Activated CD8-positive, alpha-beta T cell treated with anti-CD3 and anti-CD28 coated beads for 36 hours (primary cell): Measurements from ENCODE around the gene FOXL2. TPM values are rescaled to one million over a fixed set of nuclear protein-coding genes. Genes with fewer than 3 reads are reported as not detected.

Experiments used
- ATAC-seq: fragments of 200-7000 bp; cut with Tn5 transposase; one replicate; pipeline ENCODE4 v1.10.0; 2021; ENCODE audit warnings: mild to moderate bottlenecking, moderate library complexity
- CTCF ChIA-PET: fragments of 350-600 bp; sonication (Branson Sonifier 250); formaldehyde crosslinking; loops from one replicate; lab custom pipeline; 2021; ENCODE audit warnings: antibody characterized with exemption; lab: Charles Lee
- POLR2A ChIA-PET: fragments of 350-600 bp; sonication (Branson Sonifier 250); formaldehyde crosslinking; loops from one replicate; lab custom pipeline; 2021; ENCODE audit warnings: antibody characterized with exemption; lab: Charles Lee
- DNase-seq: peaks from one replicate; pipeline ENCODE4 v3.0.0-alpha.2; 2020
- H3K27ac Mint-ChIP-seq: one replicate; pipeline ENCODE4 v1.8.0; 2021; ENCODE audit warnings: mild to moderate bottlenecking, mixed read lengths
- H3K27me3 Mint-ChIP-seq: one replicate; pipeline ENCODE4 v1.8.0; 2021; ENCODE audit warnings: mixed read lengths
- H3K36me3 Mint-ChIP-seq: one replicate; pipeline ENCODE4 v1.8.0; 2021; ENCODE audit warnings: low read depth, mixed read lengths
- H3K4me1 Mint-ChIP-seq: one replicate; pipeline ENCODE4 v1.8.0; 2021; ENCODE audit warnings: low read depth, mixed read lengths
- H3K4me3 Mint-ChIP-seq: one replicate; pipeline ENCODE4 v1.8.0; 2021; ENCODE audit warnings: mild to moderate bottlenecking, moderate library complexity, mixed read lengths
- H3K9me3 Mint-ChIP-seq: one replicate; pipeline ENCODE4 v1.8.0; 2021; ENCODE audit warnings: mixed read lengths
- intact Hi-C: fragments of 100-400 bp; cut with micrococcal nuclease; formaldehyde crosslinking; loops from one replicate; pipeline ENCODE4 v1.10.0; 2022
- total RNA-seq, 2 experiments: library from RNA; stranded (reverse); gene quantifications; one replicate each; pipeline ENCODE4 v1.2.3, GENCODE V29; 2021
- TF ChIP-seq, protein P1 (sequence below): fragments of 200-600 bp; IDR thresholded peaks from one replicate; pipeline ENCODE4 v1.8.0; 2022; ENCODE audit warnings: antibody characterized with exemption, mild to moderate bottlenecking

The FOXL2 gene
- total RNA-seq, 2 experiments from 2014 or later, result not detected

DNA sequence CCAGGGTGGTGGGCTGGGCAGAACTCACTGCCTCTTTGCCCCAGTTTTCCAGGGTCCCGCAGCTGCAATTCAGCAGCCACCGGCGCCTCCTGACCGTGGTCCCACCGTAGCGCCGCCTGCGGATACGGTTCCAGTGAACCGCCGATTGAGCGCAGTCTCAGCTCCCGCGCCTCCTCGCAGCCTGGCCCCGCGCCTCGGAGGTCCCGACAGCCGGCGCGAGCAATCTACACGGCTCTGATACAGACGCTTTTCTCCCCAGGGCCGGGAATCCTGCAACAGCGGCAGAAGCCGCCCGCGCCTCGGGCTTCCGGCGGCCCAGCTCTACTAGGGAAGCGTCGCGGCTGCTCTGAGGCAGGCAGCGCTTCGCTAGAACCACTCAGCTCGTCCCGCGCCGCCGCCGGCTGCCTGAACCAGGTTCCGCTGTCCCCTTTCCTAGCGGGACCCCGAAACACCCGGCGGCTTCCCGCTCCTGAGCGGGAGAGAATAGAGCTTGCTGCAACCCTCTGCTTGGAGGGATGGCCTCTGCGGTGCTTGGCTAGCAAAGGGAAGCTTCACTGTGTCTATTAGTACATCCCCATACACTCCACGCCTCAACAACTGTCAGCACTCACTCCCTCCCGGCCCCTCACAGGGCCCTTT lies 3.2 kb upstream of the FOXL2 start:
- Mint-ChIP-seq H3K9me3 (no peaks in the 10 kb centered on the region), H3K4me1 (peaks cover 17% of the 10 kb centered on the region), H3K27ac (no peak overlapping the region), H3K36me3 (no peaks in the 10 kb centered on the region), H3K27me3 (peaks cover 47% of the 10 kb centered on the region), H3K4me3 (peak overlapping the region; percentile 11)
- ChIA-PET CTCF (interaction anchor here (1.0 to 9.5 kb wide), 6 partner anchors 10 to 379 kb away, joined by 3 to 87 read pairs (median 6); no protein-coding TSS in a partner anchor), POLR2A (no interaction called here)
- TF ChIP-seq, protein P1, sequence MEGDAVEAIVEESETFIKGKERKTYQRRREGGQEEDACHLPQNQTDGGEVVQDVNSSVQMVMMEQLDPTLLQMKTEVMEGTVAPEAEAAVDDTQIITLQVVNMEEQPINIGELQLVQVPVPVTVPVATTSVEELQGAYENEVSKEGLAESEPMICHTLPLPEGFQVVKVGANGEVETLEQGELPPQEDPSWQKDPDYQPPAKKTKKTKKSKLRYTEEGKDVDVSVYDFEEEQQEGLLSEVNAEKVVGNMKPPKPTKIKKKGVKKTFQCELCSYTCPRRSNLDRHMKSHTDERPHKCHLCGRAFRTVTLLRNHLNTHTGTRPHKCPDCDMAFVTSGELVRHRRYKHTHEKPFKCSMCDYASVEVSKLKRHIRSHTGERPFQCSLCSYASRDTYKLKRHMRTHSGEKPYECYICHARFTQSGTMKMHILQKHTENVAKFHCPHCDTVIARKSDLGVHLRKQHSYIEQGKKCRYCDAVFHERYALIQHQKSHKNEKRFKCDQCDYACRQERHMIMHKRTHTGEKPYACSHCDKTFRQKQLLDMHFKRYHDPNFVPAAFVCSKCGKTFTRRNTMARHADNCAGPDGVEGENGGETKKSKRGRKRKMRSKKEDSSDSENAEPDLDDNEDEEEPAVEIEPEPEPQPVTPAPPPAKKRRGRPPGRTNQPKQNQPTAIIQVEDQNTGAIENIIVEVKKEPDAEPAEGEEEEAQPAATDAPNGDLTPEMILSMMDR, result no peak
- DNase-seq (peak; percentile 34), ATAC-seq (peak; percentile 52)
- intact Hi-C loops, result no loop called here

DNA sequence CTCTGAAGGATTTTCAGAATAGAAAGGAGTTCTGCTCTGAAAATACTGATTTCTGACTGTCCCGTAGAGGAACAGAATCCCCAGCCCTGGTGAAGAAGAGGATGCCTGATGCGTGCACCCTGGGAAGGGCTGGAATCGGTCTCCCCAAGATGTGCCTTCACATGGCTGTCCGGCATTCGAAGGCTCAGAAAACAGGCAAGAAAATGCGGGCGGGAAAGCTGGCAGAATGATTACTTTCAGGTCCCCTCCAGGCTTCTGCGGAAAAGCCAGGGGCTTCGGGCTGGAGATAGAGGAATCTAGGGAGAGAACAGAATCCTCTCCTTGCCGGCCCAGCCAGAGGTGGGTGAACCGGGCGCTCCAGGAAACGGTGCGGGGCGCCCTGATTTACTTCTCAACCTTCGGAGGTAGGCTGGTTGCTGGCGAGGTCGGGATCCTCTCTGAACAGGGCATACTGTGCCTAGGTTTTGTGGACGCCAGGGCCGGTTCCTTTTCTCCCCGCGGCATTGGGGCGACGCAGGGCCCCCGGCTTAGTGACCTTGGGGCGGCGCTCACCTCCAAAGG lies 2.6 kb upstream of the FOXL2 start:
- Mint-ChIP-seq H3K36me3 (no peaks in the 10 kb centered on the region), H3K27ac (no peak overlapping the region), H3K4me3 (peak overlapping the region; percentile 13), H3K9me3 (no peaks in the 10 kb centered on the region), H3K27me3 (peaks cover 50% of the 10 kb centered on the region), H3K4me1 (peaks cover 21% of the 10 kb centered on the region)
- intact Hi-C loops, result loop anchor here (10.0 kb wide), 1 partner anchor 1175 kb away; no protein-coding TSS in a partner anchor
- TF ChIP-seq, protein P1, result no peak
- POLR2A ChIA-PET, result no interaction called here
- CTCF ChIA-PET, result interaction anchor here (1.0 to 9.5 kb wide), 5 partner anchors 9 to 33 kb away, joined by 3 to 87 read pairs (median 5); no protein-coding TSS in a partner anchor
- ATAC-seq (no peak), DNase-seq (no peak)

DNA sequence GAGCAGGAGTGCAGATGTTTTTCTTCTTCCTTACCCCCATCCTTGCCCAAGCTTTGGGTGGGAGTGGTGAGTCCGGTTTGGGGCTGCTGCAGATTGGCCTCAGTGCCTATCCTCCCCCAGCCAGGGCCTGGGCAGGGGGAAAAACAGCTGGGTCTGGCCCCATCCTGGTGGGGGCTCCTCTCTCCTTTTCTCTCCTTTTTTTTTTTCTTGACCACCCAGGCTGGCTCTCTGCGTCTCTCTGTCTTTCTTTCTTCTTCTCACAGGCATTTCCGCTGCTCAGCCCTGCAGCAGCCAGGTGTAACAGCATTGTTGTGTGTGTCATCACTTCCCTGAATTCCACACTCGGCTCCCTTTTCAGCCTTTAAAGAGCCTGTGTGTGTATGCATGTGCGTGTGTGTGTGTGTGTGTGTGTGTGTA lies 2.1 kb upstream of the FOXL2 start:
- intact Hi-C loops, result loop anchor here (10.0 kb wide), 1 partner anchor 1174 kb away; no protein-coding TSS in a partner anchor
- peaks cover 56% of the 10 kb centered on the region for H3K27me3 Mint-ChIP-seq
- CTCF ChIA-PET, result interaction anchor here (0.9 to 9.5 kb wide), 2 partner anchors 8 to 16 kb away, joined by 3 to 87 read pairs; no protein-coding TSS in a partner anchor

DNA sequence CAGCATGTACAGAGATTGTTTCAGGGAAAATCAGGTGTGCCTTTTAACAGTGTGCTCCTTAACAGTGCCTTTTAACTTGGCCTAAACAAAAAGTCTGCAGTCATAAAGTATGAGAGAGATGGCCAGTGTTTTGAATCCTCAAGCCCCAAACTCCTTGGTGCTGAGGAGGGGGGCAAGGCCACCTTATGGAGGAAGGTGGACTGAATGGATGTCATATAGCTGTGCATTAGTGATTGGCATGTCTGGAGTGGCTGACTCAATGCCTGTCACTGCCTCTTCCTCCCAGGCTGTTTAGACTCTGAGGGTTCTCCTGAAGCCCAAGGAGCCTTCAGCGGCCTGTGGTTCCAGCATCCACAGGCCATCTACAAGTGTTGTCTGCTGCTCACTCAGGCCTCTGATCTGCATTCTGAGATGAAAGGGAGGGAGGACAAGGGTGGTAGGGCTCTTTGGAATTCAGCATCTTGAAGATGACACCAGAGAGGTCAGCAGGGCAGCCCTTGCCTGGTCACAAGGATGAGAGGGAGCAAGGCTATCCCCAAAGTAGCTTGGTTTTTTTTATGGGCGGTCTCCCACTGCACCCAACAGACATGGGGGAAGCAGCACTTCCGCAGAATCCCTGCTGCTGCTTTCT lies 1.5 kb upstream of the FOXL2 start:
- Mint-ChIP-seq H3K9me3 (no peaks in the 10 kb centered on the region), H3K36me3 (no peaks in the 10 kb centered on the region), H3K4me1 (peaks cover 30% of the 10 kb centered on the region), H3K4me3 (no peak overlapping the region), H3K27me3 (peaks cover 61% of the 10 kb centered on the region), H3K27ac (no peak overlapping the region)
- intact Hi-C loops, result loop anchor here (10.0 kb wide), 1 partner anchor 1174 kb away; no protein-coding TSS in a partner anchor
- TF ChIP-seq, protein P1, result no peak
- no peak for DNase-seq
- no peak for ATAC-seq
- ChIA-PET CTCF (interaction anchor here (0.9 to 9.5 kb wide), 2 partner anchors 8 to 16 kb away, joined by 3 to 87 read pairs; no protein-coding TSS in a partner anchor), POLR2A (interaction anchor here (1.2 kb wide), 1 partner anchor 12 kb away, joined by 4 read pairs; no protein-coding TSS in a partner anchor)

More for the DNA sequence above, 2.1 kb upstream of the FOXL2 start:
- ATAC-seq (no peak), DNase-seq (no peak)
- Mint-ChIP-seq H3K9me3 (no peaks in the 10 kb centered on the region), H3K4me3 (no peak overlapping the region), H3K36me3 (no peaks in the 10 kb centered on the region), H3K4me1 (peaks cover 26% of the 10 kb centered on the region), H3K27ac (no peak overlapping the region)
- POLR2A ChIA-PET, result no interaction called here
- TF ChIP-seq, protein P1, result no peak
